Fibroblast of lung (primary cell): Measurements from ENCODE around the gene UBA7. TPM values are rescaled to one million over a fixed set of nuclear protein-coding genes. Genes with fewer than 3 reads are reported as not detected.

ENCODE experiments used
- DNase-seq, 2 donors: peaks; one replicate each; pipeline versions ENCODE4 v3.0.0 to v3.0.0-alpha.2; 2010; ENCODE audit warnings: low read depth in 2 of 2
- H2AFZ ChIP-seq: 2 replicates; pipeline ENCODE4 v1.5.1; 2012; ENCODE audit warnings: low read length, control low read depth, inconsistent platforms
- H3K27ac ChIP-seq: 2 replicates; pipeline ENCODE4 v1.5.1; 2011; ENCODE audit warnings: low read length, control low read depth; ENCODE audit not compliant: insufficient read depth
- H3K27me3 ChIP-seq: 2 replicates; pipeline ENCODE4 v1.5.1; 2011; ENCODE audit warnings: mild to moderate bottlenecking, low read length; ENCODE audit not compliant: control insufficient read depth, insufficient read depth
- H3K36me3 ChIP-seq: 2 replicates; pipeline ENCODE4 v1.5.1; 2011; ENCODE audit warnings: low read length; ENCODE audit not compliant: control insufficient read depth, insufficient read depth
- H3K4me1 ChIP-seq: 2 replicates; pipeline ENCODE4 v1.5.1; 2011; ENCODE audit warnings: low read length; ENCODE audit not compliant: control insufficient read depth, insufficient read depth; ENCODE audit errors: extremely low read depth
- H3K4me2 ChIP-seq: 2 replicates; pipeline ENCODE4 v1.5.1; 2011; ENCODE audit warnings: low read length, control low read depth; ENCODE audit not compliant: insufficient read depth; ENCODE audit errors: extremely low read depth
- H3K4me3 ChIP-seq, 4 experiments: fragments of 200-600 bp in 1 of 4; sonication (generic) in 1 of 4; replicated peaks in 1 of 4; 2 replicates each; pipeline ENCODE4 v1.5.1; 2011 to 2016; ENCODE audit warnings: low read length in 4 of 4, low read depth in 3 of 4, mild to moderate bottlenecking in 3 of 4, control low read depth in 2 of 4, inconsistent platforms in 1 of 4, mixed read lengths in 1 of 4; ENCODE audit not compliant: insufficient read depth in 1 of 4; ENCODE audit errors: control extremely low read depth in 1 of 4
- H3K79me2 ChIP-seq: 2 replicates; pipeline ENCODE4 v1.5.1; 2012; ENCODE audit warnings: mild to moderate bottlenecking, low read length, inconsistent platforms; ENCODE audit not compliant: control insufficient read depth, insufficient read depth
- H3K9ac ChIP-seq: 2 replicates; pipeline ENCODE4 v1.5.1; 2011; ENCODE audit warnings: mild to moderate bottlenecking, low read length, control low read depth; ENCODE audit not compliant: insufficient read depth
- H3K9me3 ChIP-seq: 2 replicates; pipeline ENCODE4 v1.5.1; 2012; ENCODE audit warnings: low read depth, low read length; ENCODE audit not compliant: control insufficient read depth, insufficient read depth
- H4K20me1 ChIP-seq: 2 replicates; pipeline ENCODE4 v1.5.1; 2011; ENCODE audit warnings: low read length; ENCODE audit not compliant: control insufficient read depth, insufficient read depth; ENCODE audit errors: extremely low read depth
- EZH2 ChIP-seq: IDR thresholded peaks from 2 replicates; pipeline ENCODE4 v1.5.1; 2012; ENCODE audit warnings: low read length, control low read depth, mild to moderate bottlenecking; ENCODE audit errors: missing control alignments
- polyA plus RNA-seq, 2 donors: library from polyadenylated mRNA; depleted of rRNA in 1 of 2; stranded (reverse) in 1 of 2; unstranded in 1 of 2; fragments of >200 nt; gene quantifications; 2 replicates each; pipeline ENCODE4 v1.2.1, GENCODE V29; 2011 to 2012; ENCODE audit warnings: missing spikeins in 1 of 2
- total RNA-seq: library from RNA; depleted of rRNA; stranded (reverse); fragments of >200 nt; gene quantifications from 2 replicates; pipeline ENCODE4 v1.2.1, GENCODE V29; 2014
- TF ChIP-seq, protein P1 (sequence below), 2 donors: IDR thresholded peaks in 1 of 2; conservative IDR thresholded peaks in 1 of 2; 1 replicate in 1 of 2; 2 replicates in 1 of 2; pipeline ENCODE4 v1.5.1; 2011 to 2012; ENCODE audit warnings: low read length in 2 of 2, control low read depth in 1 of 2, inconsistent platforms in 1 of 2, low read depth in 1 of 2, mild to moderate bottlenecking in 1 of 2

UBA7 gene
- total and polyA plus RNA-seq, 2 donors (not counting 1 experiment from before 2014, with no cell fraction given): 33.7 to 57.1 TPM

DNA sequence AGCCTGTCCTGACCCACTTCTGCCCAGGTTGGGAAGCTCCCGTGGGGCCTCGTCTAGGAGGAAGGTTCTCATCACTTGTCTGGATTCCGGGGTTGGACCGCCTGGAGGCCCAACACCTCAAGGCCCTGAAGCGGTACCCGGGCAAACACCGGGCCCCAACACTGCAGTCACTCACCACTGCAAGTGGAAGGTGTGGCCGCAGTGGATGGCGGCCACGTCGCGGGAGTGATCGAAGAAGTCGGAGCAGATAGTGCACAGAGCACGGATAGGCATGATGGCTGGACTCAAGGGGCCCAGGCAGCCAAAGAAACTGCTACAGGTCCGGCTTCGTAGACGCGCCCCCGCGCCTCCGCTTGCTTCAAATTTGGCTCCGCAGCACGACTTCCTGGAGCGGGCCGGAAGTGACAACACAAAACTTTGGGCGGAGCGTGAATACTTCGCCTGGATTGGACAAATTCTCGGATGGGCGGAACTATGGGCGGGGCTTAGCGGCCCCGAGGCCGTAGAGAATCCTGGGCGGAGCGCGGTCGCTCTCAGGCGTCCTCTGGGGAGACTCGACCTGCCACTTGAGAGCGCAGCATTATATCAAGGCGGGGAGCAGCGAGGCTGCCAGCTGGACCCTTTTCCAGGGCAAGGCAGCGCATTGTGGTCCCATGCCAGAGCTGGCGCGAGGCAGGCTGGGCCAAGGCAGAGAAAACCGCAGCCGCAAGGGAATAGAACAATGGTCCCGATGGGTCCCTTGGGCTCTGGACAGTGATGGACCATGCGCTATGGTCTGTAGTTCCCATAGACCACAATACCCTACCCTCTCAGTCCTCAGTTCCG, 42.6 kb upstream of the UBA7 start, which contains the start of gene TRAIP:
Gene TRAIP (minus strand): TSS at position 384 of the 825 bp plus-strand sequence. CDS start 111 bp downstream, at position 273.
- peak within 1 kb of the TSS; percentile 87 for H3K4me2 ChIP-seq
- peaks cover 3% of the 10 kb centered on the region for H3K4me1 ChIP-seq
- no peaks in the 10 kb centered on the region for H3K27me3 ChIP-seq
- peak within 1 kb of the TSS; percentile 39 for H3K27ac ChIP-seq
- TF ChIP-seq, protein P1, sequence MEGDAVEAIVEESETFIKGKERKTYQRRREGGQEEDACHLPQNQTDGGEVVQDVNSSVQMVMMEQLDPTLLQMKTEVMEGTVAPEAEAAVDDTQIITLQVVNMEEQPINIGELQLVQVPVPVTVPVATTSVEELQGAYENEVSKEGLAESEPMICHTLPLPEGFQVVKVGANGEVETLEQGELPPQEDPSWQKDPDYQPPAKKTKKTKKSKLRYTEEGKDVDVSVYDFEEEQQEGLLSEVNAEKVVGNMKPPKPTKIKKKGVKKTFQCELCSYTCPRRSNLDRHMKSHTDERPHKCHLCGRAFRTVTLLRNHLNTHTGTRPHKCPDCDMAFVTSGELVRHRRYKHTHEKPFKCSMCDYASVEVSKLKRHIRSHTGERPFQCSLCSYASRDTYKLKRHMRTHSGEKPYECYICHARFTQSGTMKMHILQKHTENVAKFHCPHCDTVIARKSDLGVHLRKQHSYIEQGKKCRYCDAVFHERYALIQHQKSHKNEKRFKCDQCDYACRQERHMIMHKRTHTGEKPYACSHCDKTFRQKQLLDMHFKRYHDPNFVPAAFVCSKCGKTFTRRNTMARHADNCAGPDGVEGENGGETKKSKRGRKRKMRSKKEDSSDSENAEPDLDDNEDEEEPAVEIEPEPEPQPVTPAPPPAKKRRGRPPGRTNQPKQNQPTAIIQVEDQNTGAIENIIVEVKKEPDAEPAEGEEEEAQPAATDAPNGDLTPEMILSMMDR (conservative IDR thresholded peaks at IDR 0.05 in 1 of 2, IDR thresholded peaks at IDR 0.05 in 1 of 2; ENCODE audit: low read depth in 1 of 2, low read length in 2 of 2): no peak
- no peak for TF ChIP-seq EZH2
- no peaks in the 10 kb centered on the region for H3K36me3 ChIP-seq
- DNase-seq: peak; percentile 88 to 91
- peak within 1 kb of the TSS; percentile 66 to 74 (median 70) for H3K4me3 ChIP-seq
- H3K9me3 ChIP-seq: no peaks in the 10 kb centered on the region
- H3K79me2 ChIP-seq: peaks cover 8% of the 10 kb centered on the region
- peak within 1 kb of the TSS; percentile 99 for H2AFZ ChIP-seq
- H3K9ac ChIP-seq: peak within 1 kb of the TSS; percentile 50
- H4K20me1 ChIP-seq: no peaks in the 10 kb centered on the region

DNA sequence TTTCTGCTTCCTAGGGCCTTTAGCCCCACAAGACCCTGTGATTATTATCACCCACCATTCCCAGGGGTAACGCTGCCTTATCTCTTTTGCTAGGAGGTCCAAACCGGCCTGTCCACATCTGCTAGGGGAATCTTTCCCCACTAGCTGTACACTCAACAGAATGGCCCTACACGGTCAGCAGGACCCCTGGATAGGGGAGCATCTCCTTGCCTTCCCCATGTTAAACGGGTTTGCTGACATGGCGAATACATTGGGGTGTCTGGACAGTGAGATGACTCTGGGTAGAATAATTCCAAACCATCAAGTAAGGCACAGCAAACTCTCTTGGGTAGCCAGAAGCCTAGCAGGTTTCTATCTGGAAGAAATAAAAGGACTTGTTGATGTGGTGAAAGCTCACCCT, 41.9 kb upstream of the UBA7 start:
- Histone ChIP-seq H3K36me3 (no peaks in the 10 kb centered on the region), H2AFZ (peak overlapping the region; percentile 99), H3K27ac (peak overlapping the region; percentile 39), H3K4me1 (peaks cover 3% of the 10 kb centered on the region), H3K27me3 (no peaks in the 10 kb centered on the region), H3K9ac (no peak overlapping the region), H3K9me3 (no peaks in the 10 kb centered on the region), H3K4me2 (peak overlapping the region; percentile 87), H3K79me2 (peaks cover 8% of the 10 kb centered on the region), H3K4me3 (peak overlapping the region; percentile 66 to 74 (median 70)), H4K20me1 (no peaks in the 10 kb centered on the region)
- TF ChIP-seq EZH2: no peak
- TF ChIP-seq, protein P1 (conservative IDR thresholded peaks at IDR 0.05 in 1 of 2, IDR thresholded peaks at IDR 0.05 in 1 of 2; ENCODE audit: low read depth in 1 of 2, low read length in 2 of 2): no peak
- no peak for DNase-seq

DNA sequence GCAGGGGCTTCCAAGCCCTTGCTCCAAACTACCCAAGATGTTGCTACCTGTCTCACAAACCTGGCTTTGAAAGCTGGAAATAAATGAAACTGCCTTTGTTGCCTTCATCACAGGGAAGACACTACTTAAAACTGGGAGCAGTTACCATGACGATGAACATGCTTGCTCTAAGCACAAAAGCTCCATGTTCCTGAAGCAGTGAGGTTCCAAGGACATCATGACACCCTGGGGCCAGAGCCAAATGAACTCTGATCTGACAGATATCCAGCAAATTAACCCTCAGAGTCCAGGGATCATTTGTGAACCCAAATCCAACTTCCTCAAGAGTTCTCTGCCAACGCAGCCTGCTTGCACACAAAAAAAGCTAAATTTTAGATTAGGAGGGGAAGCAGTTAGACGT, 31.9 kb upstream of the UBA7 start:
- Histone ChIP-seq H3K9ac (no peak overlapping the region), H3K4me1 (no peaks in the 10 kb centered on the region), H4K20me1 (no peaks in the 10 kb centered on the region), H3K27ac (no peak overlapping the region), H3K27me3 (no peaks in the 10 kb centered on the region), H3K79me2 (no peaks in the 10 kb centered on the region), H3K4me2 (no peak overlapping the region), H3K9me3 (no peaks in the 10 kb centered on the region), H3K36me3 (no peaks in the 10 kb centered on the region), H2AFZ (no peak overlapping the region), H3K4me3 (no peak overlapping the region)
- DNase-seq: no peak
- TF ChIP-seq, protein P1 (conservative IDR thresholded peaks at IDR 0.05 in 1 of 2, IDR thresholded peaks at IDR 0.05 in 1 of 2; ENCODE audit: low read depth in 1 of 2, low read length in 2 of 2): no peak
- TF ChIP-seq EZH2: no peak
